Stomach (tissue), 4 donors: Measurements from ENCODE around the gene COMMD7.

ENCODE experiments used
- POLR2A ChIP-seq, 4 donors: fragments of 450-650 bp; IDR thresholded peaks; one replicate each; pipeline ENCODE4 v1.6.1; 2016; ENCODE audit warnings: antibody characterized with exemption in 4 of 4, control low read depth in 2 of 4, mild to moderate bottlenecking in 1 of 4, moderate library complexity in 1 of 4
- POLR2AphosphoS5 ChIP-seq, 3 donors: sonication (generic); formaldehyde crosslinking; IDR thresholded peaks; one replicate each; pipeline ENCODE4 v1.6.1; 2016; ENCODE audit warnings: antibody characterized with exemption in 3 of 3
- TF ChIP-seq, protein P1 (sequence below), 7 experiments: fragments of 450-650 bp in 4 of 7; fragments of 200-600 bp in 3 of 7; sonication (generic) in 3 of 7; IDR thresholded peaks; one replicate each; pipeline ENCODE4 v1.5.1; 2016 to 2019; ENCODE audit warnings: antibody characterized with exemption in 7 of 7, control low read depth in 2 of 7, mild to moderate bottlenecking in 1 of 7

DNA sequence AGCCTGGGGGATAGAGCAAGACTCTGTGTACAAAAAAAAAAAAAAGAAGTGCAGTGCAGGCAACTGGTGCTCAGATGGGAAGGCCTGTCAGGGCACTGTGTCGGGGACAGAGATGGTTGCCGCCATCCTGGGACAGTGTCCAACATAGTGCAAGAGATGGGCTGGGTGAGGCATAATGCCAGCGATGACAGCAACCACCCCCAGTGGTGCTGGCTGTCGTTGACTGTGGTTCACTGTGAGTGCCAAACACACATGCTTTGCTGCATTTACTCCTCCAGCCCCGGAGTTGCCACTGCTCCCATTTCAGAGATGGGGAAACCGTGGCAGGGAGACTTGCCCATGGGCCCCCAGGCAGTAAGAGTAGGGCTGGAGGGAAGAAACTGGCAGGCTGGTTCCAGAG, 64.3 kb downstream of the COMMD7 start:
- no peak for TF ChIP-seq POLR2A (IDR thresholded peaks at IDR 0.05)
- TF ChIP-seq, protein P1, sequence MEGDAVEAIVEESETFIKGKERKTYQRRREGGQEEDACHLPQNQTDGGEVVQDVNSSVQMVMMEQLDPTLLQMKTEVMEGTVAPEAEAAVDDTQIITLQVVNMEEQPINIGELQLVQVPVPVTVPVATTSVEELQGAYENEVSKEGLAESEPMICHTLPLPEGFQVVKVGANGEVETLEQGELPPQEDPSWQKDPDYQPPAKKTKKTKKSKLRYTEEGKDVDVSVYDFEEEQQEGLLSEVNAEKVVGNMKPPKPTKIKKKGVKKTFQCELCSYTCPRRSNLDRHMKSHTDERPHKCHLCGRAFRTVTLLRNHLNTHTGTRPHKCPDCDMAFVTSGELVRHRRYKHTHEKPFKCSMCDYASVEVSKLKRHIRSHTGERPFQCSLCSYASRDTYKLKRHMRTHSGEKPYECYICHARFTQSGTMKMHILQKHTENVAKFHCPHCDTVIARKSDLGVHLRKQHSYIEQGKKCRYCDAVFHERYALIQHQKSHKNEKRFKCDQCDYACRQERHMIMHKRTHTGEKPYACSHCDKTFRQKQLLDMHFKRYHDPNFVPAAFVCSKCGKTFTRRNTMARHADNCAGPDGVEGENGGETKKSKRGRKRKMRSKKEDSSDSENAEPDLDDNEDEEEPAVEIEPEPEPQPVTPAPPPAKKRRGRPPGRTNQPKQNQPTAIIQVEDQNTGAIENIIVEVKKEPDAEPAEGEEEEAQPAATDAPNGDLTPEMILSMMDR (IDR thresholded peaks at IDR 0.05) = no peak
- no peak for TF ChIP-seq POLR2AphosphoS5 (IDR thresholded peaks at IDR 0.05)
